Testis (tissue), 2 donors: ENCODE measurements around the gene H1-8.

Source experiments
- CTCF ChIP-seq, 3 experiments: fragments of 450-650 bp in 2 of 3; fragments of 200-600 bp in 1 of 3; sonication (generic) in 1 of 3; IDR thresholded peaks; one replicate each; pipeline ENCODE4 v1.5.1; 2016 to 2019; ENCODE audit warnings: antibody characterized with exemption in 3 of 3, mild to moderate bottlenecking in 2 of 3, moderate library complexity in 1 of 3
- POLR2A ChIP-seq: fragments of 450-650 bp; IDR thresholded peaks from one replicate; pipeline ENCODE4 v1.6.1; 2017; ENCODE audit warnings: antibody characterized with exemption, mild to moderate bottlenecking, moderate library complexity

GRCh38 chr3:129507181-129507831, 35.7 kb upstream of the H1-8 start:
- TF ChIP-seq CTCF (IDR thresholded peaks at IDR 0.05): no peak
- TF ChIP-seq POLR2A: no peak
